HG03064 (cell line): Measurements from ENCODE around the gene STMN3.

Experiments
- ATAC-seq: cut with Tn5 transposase; IDR thresholded peaks from one replicate; pipeline ENCODE4 v1.9.1; 2021; ENCODE audit warnings: low read depth; ENCODE audit not compliant: unreplicated experiment

STMN3 gene

GRCh38 chr20:63653041-63653973, at the start of gene STMN3:
Gene STMN3, minus strand, starts transcription at chr20:63653424. Its CDS starts 79 bp downstream, at chr20:63653345.
- ATAC-seq = no peak

- no peak for ATAC-seq
Measured at GRCh38 chr20:63702036-63702665, 48.9 kb upstream of the STMN3 start.

GRCh38 chr20:63701329-63702035, 48.3 kb upstream of the STMN3 start:
- ATAC-seq = no peak

- no peak for ATAC-seq
Measured at GRCh38 chr20:63701051-63701328, 47.8 kb upstream of the STMN3 start.

- ATAC-seq = no peak
Measured at GRCh38 chr20:63700199-63701050, 47.2 kb upstream of the STMN3 start.

GRCh38 chr20:63699466-63700198, 46.4 kb upstream of the STMN3 start:
- no peak for ATAC-seq

GRCh38 chr20:63698739-63699465, 45.7 kb upstream of the STMN3 start:
- ATAC-seq = no peak

GRCh38 chr20:63697868-63698545, 44.8 kb upstream of the STMN3 start:
- no peak for ATAC-seq

- ATAC-seq = no peak
Measured at GRCh38 chr20:63697357-63697867, 44.2 kb upstream of the STMN3 start.

GRCh38 chr20:63696628-63697356, 43.6 kb upstream of the STMN3 start, which contains the start of gene TNFRSF6B:
Gene TNFRSF6B, plus strand, starts transcription at chr20:63696652. Its CDS starts 116 bp downstream, at chr20:63696768.
- ATAC-seq = no peak

- ATAC-seq = no peak
Measured at GRCh38 chr20:63696306-63696627, 43.0 kb upstream of the STMN3 start.

- ATAC-seq = no peak
Measured at GRCh38 chr20:63695424-63696305, 42.4 kb upstream of the STMN3 start.

- no peak for ATAC-seq
Measured at GRCh38 chr20:63694584-63695423, 41.6 kb upstream of the STMN3 start.

- no peak for ATAC-seq
Measured at GRCh38 chr20:63693733-63694583, 40.7 kb upstream of the STMN3 start.

GRCh38 chr20:63693083-63693732, 40.0 kb upstream of the STMN3 start:
- ATAC-seq = no peak
